Measurements from ENCODE around the gene ZNF143. TPM values are rescaled to one million over a fixed set of nuclear protein-coding genes. Genes with fewer than 3 reads are reported as not detected.

The ZNF143 gene
- total RNA-seq, 4 donors from 2014 or later: 30.0 to 38.8 (median 34.5) TPM

DNA sequence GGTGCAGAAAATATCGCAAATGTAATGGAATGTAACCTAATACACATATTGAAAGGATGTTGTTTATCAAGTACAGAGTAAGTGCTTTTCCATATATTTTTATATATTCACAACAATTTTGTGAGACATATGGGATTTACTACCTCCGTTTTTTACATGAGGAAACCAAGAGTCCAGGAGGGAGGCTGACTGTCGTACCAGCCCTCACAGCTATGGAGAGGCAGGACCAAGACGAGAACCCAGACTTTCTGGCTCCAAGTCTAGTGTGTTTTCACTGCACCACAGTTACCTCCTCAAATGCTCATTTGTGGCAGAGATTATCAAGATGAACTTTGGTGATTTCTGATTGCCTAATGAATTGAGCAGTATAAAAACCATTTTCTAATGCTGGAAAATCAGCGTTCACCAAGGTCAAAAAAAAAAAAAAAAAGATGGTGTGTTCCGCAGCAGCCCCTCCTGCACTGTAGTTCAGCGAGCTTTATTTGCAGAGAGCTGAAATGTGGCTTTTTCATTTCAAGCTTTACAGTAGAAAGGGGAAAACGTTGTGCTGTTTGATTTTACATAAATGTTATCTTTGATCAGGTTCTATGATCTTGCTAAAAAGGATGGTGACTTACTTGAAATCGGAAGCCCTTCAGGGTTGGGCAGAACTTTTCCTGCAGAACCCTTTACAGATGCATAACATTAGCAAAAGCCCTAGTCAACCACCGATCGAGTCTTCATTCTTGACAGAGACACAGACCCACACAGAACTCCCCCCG lies 67.9 kb downstream of the ZNF143 start:
- TF ChIP-seq POLR2AphosphoS5 (IDR thresholded peaks at IDR 0.05): no peak
- TF ChIP-seq POLR2A (IDR thresholded peaks at IDR 0.05; ENCODE audit: low read depth): no peak
- TF ChIP-seq, protein P1, sequence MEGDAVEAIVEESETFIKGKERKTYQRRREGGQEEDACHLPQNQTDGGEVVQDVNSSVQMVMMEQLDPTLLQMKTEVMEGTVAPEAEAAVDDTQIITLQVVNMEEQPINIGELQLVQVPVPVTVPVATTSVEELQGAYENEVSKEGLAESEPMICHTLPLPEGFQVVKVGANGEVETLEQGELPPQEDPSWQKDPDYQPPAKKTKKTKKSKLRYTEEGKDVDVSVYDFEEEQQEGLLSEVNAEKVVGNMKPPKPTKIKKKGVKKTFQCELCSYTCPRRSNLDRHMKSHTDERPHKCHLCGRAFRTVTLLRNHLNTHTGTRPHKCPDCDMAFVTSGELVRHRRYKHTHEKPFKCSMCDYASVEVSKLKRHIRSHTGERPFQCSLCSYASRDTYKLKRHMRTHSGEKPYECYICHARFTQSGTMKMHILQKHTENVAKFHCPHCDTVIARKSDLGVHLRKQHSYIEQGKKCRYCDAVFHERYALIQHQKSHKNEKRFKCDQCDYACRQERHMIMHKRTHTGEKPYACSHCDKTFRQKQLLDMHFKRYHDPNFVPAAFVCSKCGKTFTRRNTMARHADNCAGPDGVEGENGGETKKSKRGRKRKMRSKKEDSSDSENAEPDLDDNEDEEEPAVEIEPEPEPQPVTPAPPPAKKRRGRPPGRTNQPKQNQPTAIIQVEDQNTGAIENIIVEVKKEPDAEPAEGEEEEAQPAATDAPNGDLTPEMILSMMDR (IDR thresholded peaks at IDR 0.05): no peak
- no peak for TF ChIP-seq EP300 (IDR thresholded peaks at IDR 0.05)
- intact Hi-C loops (cut with DNase I): no loop called here

DNA sequence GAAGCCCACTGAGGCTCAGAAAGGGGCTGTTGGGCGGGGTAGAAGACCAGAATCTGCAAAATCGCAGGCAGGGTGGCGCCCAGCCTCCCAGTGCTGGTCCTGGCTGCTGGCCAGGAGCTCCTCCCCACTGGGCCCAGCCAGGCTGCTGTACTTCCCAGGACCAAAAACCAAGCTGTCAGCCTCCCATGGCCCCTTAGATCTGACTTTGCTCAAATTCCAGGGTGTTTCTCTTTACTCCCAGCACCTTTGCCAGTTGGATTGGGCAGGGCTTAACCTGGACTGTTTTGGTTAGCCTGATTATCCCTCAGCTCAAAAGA lies 68.5 kb downstream of the ZNF143 start:
- peaks cover 20 to 69% (median 59%) of the 10 kb centered on the region in 4 donors for H3K4me1 ChIP-seq
- DNase-seq (ENCODE audit: extremely low spot score): no peak
- WGBS: 77% methylated on average over 3 of the region's 3 CpGs

More for the DNA sequence above, 67.9 kb downstream of the ZNF143 start:
- no peaks in the 10 kb centered on the region for H3K27me3 ChIP-seq
- no peaks in the 10 kb centered on the region for H3K9me3 ChIP-seq
- peaks cover 0 to 27% (median 5%) of the 10 kb centered on the region in 4 donors for H3K36me3 ChIP-seq
- no peak overlapping the region for H3K4me3 ChIP-seq
- peak overlapping the region; percentile 69 to 75 (median 74) for H3K27ac ChIP-seq (replicated peaks in 1 of 4)
- peaks cover 20 to 64% (median 53%) of the 10 kb centered on the region in 4 donors for H3K4me1 ChIP-seq
- DNase-seq (ENCODE audit: extremely low spot score): no peak
- 76% methylated on average over 12 of the region's 12 CpGs for WGBS

DNA sequence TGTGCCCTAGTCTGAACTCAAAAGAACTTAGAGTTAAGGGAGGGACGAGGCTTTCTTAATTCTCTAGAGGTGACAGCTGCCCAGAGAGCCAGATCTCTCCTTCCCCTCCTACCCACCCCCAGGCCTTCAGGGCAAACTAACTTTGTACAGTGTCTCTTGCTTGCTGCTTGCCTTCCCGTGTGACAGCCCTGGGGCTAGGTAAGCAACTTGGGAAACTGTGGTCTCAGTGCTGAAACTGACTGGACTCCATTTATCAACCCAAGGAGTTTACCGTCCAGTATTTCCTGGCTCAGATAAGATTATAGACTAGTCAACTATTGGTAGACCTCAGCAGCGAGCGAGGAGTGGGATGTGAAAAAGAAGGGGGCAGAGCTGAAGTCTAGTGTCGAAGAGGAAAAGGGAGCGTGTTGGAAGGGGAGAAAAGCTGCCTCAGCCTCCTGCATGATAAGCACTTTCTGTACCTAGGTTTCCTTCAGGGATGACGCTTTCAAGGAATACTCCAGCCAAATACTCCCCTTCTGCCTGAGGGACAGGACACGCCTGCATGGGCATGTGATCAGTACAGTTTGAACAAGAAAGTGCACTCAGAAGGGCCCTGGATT lies 69.3 kb downstream of the ZNF143 start:
- Histone ChIP-seq H3K36me3 (peaks cover 0 to 24% (median 5%) of the 10 kb centered on the region in 4 donors), H3K27me3 (no peaks in the 10 kb centered on the region), H3K9me3 (no peaks in the 10 kb centered on the region), H3K4me3 (no peak overlapping the region), H3K27ac (replicated peaks in 1 of 4) (peak overlapping the region; percentile 61 to 74 (median 71)), H3K4me1 (peaks cover 26 to 73% (median 65%) of the 10 kb centered on the region in 4 donors)
- TF ChIP-seq, protein P1 (IDR thresholded peaks at IDR 0.05): no peak
- no peak for TF ChIP-seq EP300 (IDR thresholded peaks at IDR 0.05)
- TF ChIP-seq POLR2A (IDR thresholded peaks at IDR 0.05; ENCODE audit: low read depth): no peak
- no peak for TF ChIP-seq POLR2AphosphoS5 (IDR thresholded peaks at IDR 0.05)
- intact Hi-C loops (cut with DNase I): loop anchor here (5.0 to 10.0 kb wide), 2 partner anchors 37 to 225 kb away; no protein-coding TSS in a partner anchor
- WGBS: 76% methylated on average over 9 of the region's 9 CpGs
- DNase-seq (ENCODE audit: extremely low spot score): no peak

More for the DNA sequence above, 68.5 kb downstream of the ZNF143 start:
- no peaks in the 10 kb centered on the region for H3K27me3 ChIP-seq
- H3K4me3 ChIP-seq: no peak overlapping the region
- H3K27ac ChIP-seq (replicated peaks in 1 of 4): peak overlapping the region; percentile 61 to 74 (median 71)
- H3K9me3 ChIP-seq: no peaks in the 10 kb centered on the region
- peaks cover 0 to 27% (median 5%) of the 10 kb centered on the region in 4 donors for H3K36me3 ChIP-seq
- no peak for TF ChIP-seq POLR2A (IDR thresholded peaks at IDR 0.05; ENCODE audit: low read depth)
- TF ChIP-seq, protein P1 (IDR thresholded peaks at IDR 0.05): no peak
- no peak for TF ChIP-seq POLR2AphosphoS5 (IDR thresholded peaks at IDR 0.05)
- TF ChIP-seq EP300 (IDR thresholded peaks at IDR 0.05): no peak
- intact Hi-C loops (cut with DNase I): no loop called here

DNA sequence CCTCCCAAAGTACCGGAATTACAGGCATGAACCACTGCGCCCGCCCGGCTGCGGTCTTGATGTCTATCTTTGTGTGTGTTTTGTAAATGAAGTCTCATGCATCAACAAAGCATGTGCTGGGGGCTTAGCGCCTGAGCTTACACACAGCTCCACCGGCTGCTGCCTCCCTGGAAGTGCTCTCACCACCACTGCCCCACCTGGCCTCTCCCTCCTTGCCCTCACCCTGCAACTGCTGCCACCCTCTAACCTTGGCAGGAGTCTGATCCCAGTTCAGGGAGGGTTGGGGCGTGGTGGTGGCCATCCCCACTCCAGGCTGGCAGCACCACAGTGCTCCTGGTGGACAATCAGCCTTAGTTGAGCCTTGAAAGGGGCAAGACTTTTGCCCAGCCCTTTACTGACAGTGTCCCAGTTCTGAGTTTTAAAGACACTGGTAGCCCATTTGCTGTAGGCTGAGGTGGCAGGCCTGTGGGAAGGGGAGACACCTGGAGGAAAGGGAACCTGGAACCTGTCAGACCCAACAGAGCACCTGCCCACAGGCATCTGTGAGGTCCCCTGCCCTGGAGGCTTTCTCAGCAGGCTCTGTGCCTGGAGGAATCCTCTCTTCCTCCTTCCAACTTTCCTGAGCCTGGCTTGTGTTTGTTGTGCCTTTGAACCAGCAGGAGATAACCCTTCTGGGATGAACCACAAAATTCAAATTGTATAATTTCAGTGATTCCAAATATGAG lies 70.3 kb downstream of the ZNF143 start:
- H3K4me1 ChIP-seq: peaks cover 26 to 72% (median 67%) of the 10 kb centered on the region in 4 donors

More for the DNA sequence above, 70.3 kb downstream of the ZNF143 start:
- Histone ChIP-seq H3K4me3 (no peak overlapping the region), H3K27me3 (no peaks in the 10 kb centered on the region), H3K36me3 (peaks cover 0 to 14% (median under 1%) of the 10 kb centered on the region in 4 donors), H3K9me3 (no peaks in the 10 kb centered on the region), H3K27ac (replicated peaks in 1 of 4) (no peak overlapping the region)
- TF ChIP-seq POLR2A (IDR thresholded peaks at IDR 0.05; ENCODE audit: low read depth): no peak
- TF ChIP-seq EP300 (IDR thresholded peaks at IDR 0.05): no peak
- TF ChIP-seq POLR2AphosphoS5 (IDR thresholded peaks at IDR 0.05): no peak
- TF ChIP-seq, protein P1 (IDR thresholded peaks at IDR 0.05): no peak
- WGBS: 96% methylated on average over 7 of the region's 8 CpGs
- intact Hi-C loops (cut with DNase I): loop anchor here (5.0 to 10.0 kb wide), 2 partner anchors 36 to 224 kb away; no protein-coding TSS in a partner anchor
- DNase-seq (ENCODE audit: extremely low spot score): no peak
